Measurements from ENCODE around the gene EFHC1. TPM values are rescaled to one million over a fixed set of nuclear protein-coding genes. Genes with fewer than 3 reads are reported as not detected.

Gene EFHC1
- 1.6 and 2.3 TPM in 2 replicates for total RNA-seq

GRCh38 chr6:52419809-52420667 is at the start of gene EFHC1:
Gene EFHC1 (plus strand): TSS chr6:52420342. CDS start chr6:52420411, 69 bp downstream.
- intact Hi-C loops (cut with micrococcal nuclease): loop anchor here (1.0 to 5.0 kb wide), 19 partner anchors 23 to 1374 kb away; partner anchors contain the start of genes ELOVL5, GCLC, GSTA4 and MCM3

DNA sequence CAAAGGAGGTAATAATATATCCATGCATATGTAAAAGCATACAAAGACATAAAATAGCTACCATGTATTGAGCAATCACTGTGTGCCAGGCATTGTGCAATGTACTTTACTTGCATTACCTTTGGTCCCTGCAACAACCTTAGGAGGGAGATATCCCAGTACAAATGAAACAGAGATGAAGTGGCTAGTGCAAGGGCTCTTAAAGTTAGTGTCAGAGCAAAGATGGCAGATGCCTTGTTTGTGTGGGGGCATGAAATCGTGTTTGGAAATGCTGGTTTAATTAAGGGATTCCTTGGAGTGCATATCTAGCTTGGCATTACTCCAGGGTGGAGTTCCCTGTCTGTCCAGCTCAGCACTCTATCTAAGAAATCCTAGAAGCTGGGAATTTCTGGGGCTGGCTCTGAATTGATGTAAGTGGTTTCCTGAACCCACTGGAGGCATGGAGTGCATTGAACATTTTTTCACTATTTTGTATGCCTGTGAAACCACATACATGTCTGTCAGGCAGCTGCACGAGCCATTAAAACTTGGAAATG is 48.4 kb upstream of the EFHC1 start:
- intact Hi-C loops (cut with micrococcal nuclease): no loop called here

DNA sequence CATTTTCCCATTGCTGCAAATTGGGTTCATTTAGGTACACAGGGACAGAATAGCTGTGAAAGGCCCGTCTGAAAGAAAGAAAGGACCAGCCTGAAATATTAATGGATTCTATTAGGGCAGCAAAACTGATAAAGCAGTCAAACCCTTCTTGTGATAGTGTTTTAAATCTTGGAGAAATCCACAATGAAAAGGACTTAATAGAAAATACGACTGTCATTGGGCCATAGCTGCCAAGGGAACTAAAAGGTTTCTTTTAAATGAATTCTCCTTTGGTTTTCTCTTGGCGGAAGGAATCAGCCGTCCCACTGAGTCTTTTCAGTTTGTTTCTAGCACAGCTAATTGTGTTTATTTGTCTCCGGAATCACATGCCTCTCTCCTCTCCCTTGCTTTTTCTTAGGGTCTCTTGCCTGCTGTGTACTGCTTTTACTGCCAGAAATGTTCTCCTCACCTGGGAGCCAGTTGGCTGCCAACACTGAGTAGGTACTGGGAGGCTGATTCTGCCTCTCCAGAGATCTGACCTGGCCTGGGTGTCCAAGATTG is 46.9 kb upstream of the EFHC1 start:
- intact Hi-C loops (cut with micrococcal nuclease): no loop called here

DNA sequence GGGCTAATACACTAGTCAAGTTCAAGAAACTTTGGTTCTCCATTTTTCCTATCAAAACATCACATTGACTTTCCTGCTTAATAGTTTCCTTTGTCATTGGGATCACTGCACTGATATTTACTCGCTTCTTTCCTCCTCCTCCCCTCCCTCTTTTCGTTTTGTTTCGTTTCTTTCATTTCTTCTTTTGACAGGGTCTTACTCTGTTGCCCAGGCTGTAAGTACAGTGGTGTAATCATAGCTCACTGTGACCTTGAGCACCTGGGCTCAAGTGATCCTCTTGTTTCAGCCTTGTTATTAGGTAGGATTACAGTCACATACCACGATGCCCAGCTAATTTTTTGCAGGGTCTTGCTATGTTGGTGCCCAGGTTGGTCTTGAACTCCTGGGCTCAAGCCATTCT is 45.9 kb upstream of the EFHC1 start:
- intact Hi-C loops (cut with micrococcal nuclease): no loop called here

GRCh38 chr6:52375780-52376556 is 44.2 kb upstream of the EFHC1 start:
- intact Hi-C loops (cut with micrococcal nuclease): loop anchor here (1.0 kb wide), 1 partner anchor 12 kb away; no protein-coding TSS in a partner anchor

- intact Hi-C loops (cut with micrococcal nuclease): loop anchor here (1.0 kb wide), 1 partner anchor 12 kb away; no protein-coding TSS in a partner anchor
Observed at GRCh38 chr6:52376763-52377162, 43.4 kb upstream of the EFHC1 start.

DNA sequence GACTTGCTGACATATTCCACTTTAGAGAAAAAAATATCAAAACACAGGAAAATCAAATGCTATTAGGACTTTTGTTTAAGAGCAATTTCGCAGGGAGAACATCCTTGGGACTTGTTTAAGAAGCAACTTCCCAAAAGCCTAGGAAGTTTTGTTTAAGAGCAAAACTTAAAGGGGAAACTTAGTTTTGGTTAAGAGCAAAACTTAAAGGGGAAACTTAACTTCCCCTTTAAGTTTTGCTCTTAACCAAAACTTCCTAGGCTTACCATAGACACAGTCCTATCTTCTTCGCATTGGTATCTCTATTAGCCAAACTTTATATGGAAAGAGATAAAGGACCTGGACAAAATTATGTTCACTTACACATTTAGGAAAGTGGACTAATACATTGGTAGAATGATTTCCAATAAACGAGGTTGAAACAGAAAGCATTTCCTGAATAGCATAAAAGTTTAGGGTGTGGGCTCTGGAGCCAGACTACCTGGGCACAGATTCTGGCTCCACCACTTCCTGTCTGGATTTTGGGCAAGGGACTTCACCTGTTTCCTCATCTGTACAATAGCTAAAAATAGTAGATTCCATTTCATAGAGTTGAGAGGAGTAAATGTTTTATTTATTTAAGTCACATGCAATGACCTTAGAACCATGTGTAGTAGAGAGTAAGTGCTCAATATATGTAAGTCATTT is 42.5 kb upstream of the EFHC1 start:
- intact Hi-C loops (cut with micrococcal nuclease): loop anchor here (1.0 kb wide), 1 partner anchor 9 kb away; no protein-coding TSS in a partner anchor

GRCh38 chr6:52381249-52381648 is 38.9 kb upstream of the EFHC1 start:
- intact Hi-C loops (cut with micrococcal nuclease): no loop called here

- intact Hi-C loops (cut with micrococcal nuclease): no loop called here
Observed at GRCh38 chr6:52384145-52384766, 35.9 kb upstream of the EFHC1 start.

DNA sequence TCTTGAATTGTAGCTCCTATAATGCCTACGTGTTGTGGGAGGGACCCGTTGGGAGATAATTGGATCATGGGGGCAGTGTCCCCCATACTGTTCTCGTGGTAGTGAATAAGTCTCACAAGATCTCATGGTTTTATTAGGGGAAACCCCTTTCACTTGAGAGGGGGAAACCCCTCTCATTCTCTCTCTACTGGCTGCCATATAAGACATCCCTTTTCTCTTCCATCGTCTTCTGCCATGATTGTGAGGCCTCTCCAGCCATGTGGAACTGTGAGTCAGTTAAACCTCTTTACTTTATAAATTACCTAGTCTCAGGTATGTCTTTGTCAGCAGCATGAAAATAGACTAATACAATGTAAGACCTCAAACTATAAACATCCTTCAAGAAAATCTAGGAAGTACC is 35.1 kb upstream of the EFHC1 start:
- intact Hi-C loops (cut with micrococcal nuclease): no loop called here

GRCh38 chr6:52388119-52388518 is 32.0 kb upstream of the EFHC1 start:
- intact Hi-C loops (cut with micrococcal nuclease): loop anchor here (1.0 kb wide), 1 partner anchor 12 kb away; no protein-coding TSS in a partner anchor

- intact Hi-C loops (cut with micrococcal nuclease): loop anchor here (1.0 kb wide), 2 partner anchors 12 to 275 kb away; no protein-coding TSS in a partner anchor
Observed at GRCh38 chr6:52388790-52389189, 31.4 kb upstream of the EFHC1 start.

- intact Hi-C loops (cut with micrococcal nuclease): loop anchor here (1.0 kb wide), 1 partner anchor 274 kb away; no protein-coding TSS in a partner anchor
Observed at GRCh38 chr6:52389264-52389625, 30.9 kb upstream of the EFHC1 start.

DNA sequence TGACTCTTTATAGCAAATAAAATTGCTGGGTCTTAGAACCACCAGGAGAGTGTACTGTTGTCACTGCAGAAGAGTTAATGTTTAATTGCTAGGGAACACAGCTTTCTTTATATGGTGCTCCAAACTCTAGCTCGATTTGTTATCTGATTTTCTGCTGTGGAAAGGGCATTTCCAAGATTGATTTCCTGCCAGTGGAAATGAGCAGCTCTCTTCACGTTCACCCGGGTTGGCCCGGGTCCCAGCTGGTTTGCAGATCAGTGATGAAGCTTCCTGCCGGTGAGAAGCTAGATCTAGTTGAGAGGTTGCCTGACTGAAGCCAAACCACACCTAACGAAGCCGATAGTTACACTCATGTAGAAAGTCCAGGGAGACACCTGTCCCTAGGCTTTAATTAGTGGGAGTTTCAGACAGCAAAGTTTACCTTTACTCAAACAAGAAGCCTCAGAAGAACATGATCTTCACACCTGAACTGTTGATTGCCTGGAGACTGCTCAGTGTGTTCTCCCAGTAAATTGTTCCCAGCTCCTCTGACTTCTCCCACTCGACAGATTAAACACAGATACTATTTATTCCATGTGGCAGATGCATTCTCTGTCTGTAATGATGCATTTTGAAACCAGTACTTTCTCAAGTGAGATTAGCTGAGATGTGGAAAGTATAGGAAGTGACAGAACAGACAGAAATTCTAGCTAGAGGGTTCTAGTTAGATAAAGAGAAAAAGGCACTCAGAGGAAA is 30.3 kb upstream of the EFHC1 start:
- intact Hi-C loops (cut with micrococcal nuclease): loop anchor here (1.0 to 10.0 kb wide), 14 partner anchors 9 to 1155 kb away; partner anchors contain the start of genes EFHC1, GCLC, GSTA4 and PAQR8

GRCh38 chr6:52390361-52390727 is 29.8 kb upstream of the EFHC1 start:
- intact Hi-C loops (cut with micrococcal nuclease): loop anchor here (1.0 to 10.0 kb wide), 13 partner anchors 8 to 1154 kb away; partner anchors contain the start of genes EFHC1, GCLC, GSTA4 and PAQR8

DNA sequence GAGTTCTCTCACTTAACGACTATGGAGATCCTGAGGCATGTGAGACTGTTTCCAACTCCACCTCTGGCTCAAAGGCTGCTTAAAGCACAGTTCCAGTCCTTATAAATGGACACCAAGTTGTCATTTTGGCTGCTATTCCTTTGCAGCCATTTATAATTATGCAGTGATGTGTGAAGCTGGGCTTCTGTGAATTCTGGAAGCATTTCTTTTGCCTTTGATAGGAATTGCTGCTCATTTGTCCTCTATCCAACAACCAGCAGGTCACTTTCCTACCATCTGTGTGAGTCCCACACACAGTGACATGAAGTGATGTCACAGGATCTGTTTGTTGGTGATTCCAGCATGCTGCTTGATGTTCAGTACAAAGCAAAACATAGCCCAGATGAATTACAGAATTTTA is 28.5 kb upstream of the EFHC1 start:
- intact Hi-C loops (cut with micrococcal nuclease): loop anchor here (2.0 to 10.0 kb wide), 7 partner anchors 55 to 1153 kb away; partner anchors contain the start of genes GCLC and GSTA4

- intact Hi-C loops (cut with micrococcal nuclease): loop anchor here (10.0 kb wide), 2 partner anchors 328 to 1152 kb away; partner anchors contain the start of gene GCLC
Observed at GRCh38 chr6:52392944-52393343, 27.2 kb upstream of the EFHC1 start.

DNA sequence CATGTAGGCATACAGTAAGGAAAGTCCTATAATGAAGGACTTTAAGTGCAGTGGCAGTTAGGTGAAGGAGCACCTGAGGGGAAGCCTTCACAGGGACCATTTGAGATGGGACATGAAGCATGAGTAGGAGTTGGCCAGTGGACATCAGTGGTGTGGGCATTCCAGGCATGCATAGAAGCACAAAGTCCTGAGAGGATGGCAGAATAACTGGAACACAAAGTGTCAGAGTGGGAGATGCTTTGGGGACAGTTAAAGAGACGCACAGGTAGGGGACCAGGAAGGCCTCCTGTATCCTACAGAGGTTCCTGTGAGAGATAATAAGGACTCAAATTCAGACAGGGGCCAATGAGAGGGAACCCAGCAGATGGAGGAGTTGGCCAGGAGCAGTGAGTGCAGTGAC is 26.4 kb upstream of the EFHC1 start:
- intact Hi-C loops (cut with micrococcal nuclease): loop anchor here (1.0 to 10.0 kb wide), 3 partner anchors 109 to 1151 kb away; partner anchors contain the start of genes GCLC and MCM3

DNA sequence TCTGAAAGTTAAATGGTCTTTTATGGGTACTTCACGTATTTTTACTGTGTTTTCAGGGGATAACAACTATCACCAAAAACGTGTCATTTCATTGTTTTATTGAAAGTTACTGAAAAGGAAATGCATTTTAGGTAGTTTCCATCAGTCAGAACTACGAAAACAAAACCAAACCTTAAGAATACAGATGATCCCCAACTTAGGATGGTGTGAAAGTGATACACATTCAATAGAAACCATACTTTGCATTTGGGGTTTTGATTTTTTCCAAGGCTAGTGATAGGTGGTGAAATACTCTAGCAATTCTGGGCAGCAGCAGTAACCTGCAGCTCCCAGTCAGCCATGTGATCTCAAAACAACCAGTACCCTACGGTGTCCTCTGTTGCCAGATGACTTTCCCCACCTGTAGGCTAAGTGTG is 25.9 kb upstream of the EFHC1 start:
- intact Hi-C loops (cut with micrococcal nuclease): loop anchor here (1.0 to 10.0 kb wide), 3 partner anchors 110 to 1151 kb away; partner anchors contain the start of genes GCLC and MCM3
